WERI-Rb-1 (cell line): ENCODE data around the gene ZNF618.

Experiments
- DNase-seq: peaks from one replicate; pipeline ENCODE4 v3.0.0-alpha.2; 2020
- H3K27ac ChIP-seq: fragments of 250-450 bp; sonication (Bioruptor Pico); 2 replicates; pipeline ENCODE4 v1.5.1; 2020; ENCODE audit warnings: mild to moderate bottlenecking, moderate library complexity
- H3K27me3 ChIP-seq: fragments of 250-450 bp; sonication (Bioruptor Pico); 2 replicates; pipeline ENCODE4 v1.5.1; 2021; ENCODE audit warnings: mild to moderate bottlenecking, low read depth, moderate library complexity; ENCODE audit not compliant: insufficient read depth, severe bottlenecking
- H3K36me3 ChIP-seq: fragments of 250-450 bp; sonication (Bioruptor Pico); 2 replicates; pipeline ENCODE4 v1.5.1; 2020; ENCODE audit warnings: mild to moderate bottlenecking, moderate library complexity
- H3K4me3 ChIP-seq: 2 replicates; pipeline ENCODE4 v1.5.1; 2011; ENCODE audit warnings: low read depth, mild to moderate bottlenecking, control low read depth, low read length
- H3K9me3 ChIP-seq: fragments of 250-450 bp; sonication (Bioruptor Pico); 2 replicates; pipeline ENCODE4 v1.5.1; 2021; ENCODE audit warnings: mild to moderate bottlenecking, moderate library complexity; ENCODE audit not compliant: severe bottlenecking
- CTCF ChIP-seq: IDR thresholded peaks from 2 replicates; pipeline ENCODE4 v1.5.1; 2011; ENCODE audit warnings: low read depth, mild to moderate bottlenecking, control low read depth, inconsistent platforms, low read length

The ZNF618 gene

GRCh38 chr9:113906411-113907110 lies 30.5 kb downstream of the ZNF618 start:
- no peak for DNase-seq
- Histone ChIP-seq H3K36me3 (no peaks in the 10 kb centered on the region), H3K4me3 (no peak overlapping the region), H3K9me3 (no peaks in the 10 kb centered on the region), H3K27ac (no peak overlapping the region), H3K27me3 (peaks cover 63% of the 10 kb centered on the region)
- TF ChIP-seq CTCF, result no peak

- Histone ChIP-seq H3K27ac (no peak overlapping the region), H3K4me3 (no peak overlapping the region), H3K36me3 (no peaks in the 10 kb centered on the region), H3K27me3 (peaks cover 61% of the 10 kb centered on the region), H3K9me3 (no peaks in the 10 kb centered on the region)
- no peak for DNase-seq
- TF ChIP-seq CTCF, result no peak
Measured at GRCh38 chr9:113907282-113907681, 31.2 kb downstream of the ZNF618 start.

- Histone ChIP-seq H3K36me3 (no peaks in the 10 kb centered on the region), H3K27me3 (peaks cover 67% of the 10 kb centered on the region), H3K27ac (no peak overlapping the region), H3K9me3 (no peaks in the 10 kb centered on the region), H3K4me3 (no peak overlapping the region)
- no peak for DNase-seq
- TF ChIP-seq CTCF, result no peak
Measured at GRCh38 chr9:113909421-113909820, 33.3 kb downstream of the ZNF618 start.

GRCh38 chr9:113910036-113910639 lies 34.0 kb downstream of the ZNF618 start:
- no peak overlapping the region for H3K27ac ChIP-seq
- no peaks in the 10 kb centered on the region for H3K9me3 ChIP-seq
- H3K27me3 ChIP-seq, result peaks cover 68% of the 10 kb centered on the region
- H3K4me3 ChIP-seq, result no peak overlapping the region
- DNase-seq, result no peak
- TF ChIP-seq CTCF, result no peak
- no peaks in the 10 kb centered on the region for H3K36me3 ChIP-seq

- Histone ChIP-seq H3K36me3 (no peaks in the 10 kb centered on the region), H3K27me3 (peaks cover 70% of the 10 kb centered on the region), H3K9me3 (no peaks in the 10 kb centered on the region), H3K4me3 (no peak overlapping the region), H3K27ac (no peak overlapping the region)
- TF ChIP-seq CTCF, result no peak
- DNase-seq, result no peak
Measured at GRCh38 chr9:113911850-113912557, 35.9 kb downstream of the ZNF618 start.
